Brain microvascular endothelial cell (primary cell): ENCODE data around the gene ZNF132.

Experiments used
- DNase-seq: peaks from one replicate; pipeline ENCODE4 v3.0.0-alpha.2; 2020
- H3K27ac ChIP-seq: fragments of 250-450 bp; sonication (Bioruptor Pico); 2 replicates; pipeline ENCODE4 v1.5.1; 2020; ENCODE audit warnings: mild to moderate bottlenecking, moderate library complexity
- H3K27me3 ChIP-seq: fragments of 250-450 bp; sonication (Bioruptor Pico); replicated peaks from 2 replicates; pipeline ENCODE4 v1.5.1; 2020; ENCODE audit warnings: mild to moderate bottlenecking
- H3K36me3 ChIP-seq: fragments of 250-450 bp; sonication (Bioruptor Pico); replicated peaks from 2 replicates; pipeline ENCODE4 v1.5.1; 2020; ENCODE audit warnings: mild to moderate bottlenecking
- H3K4me3 ChIP-seq: 2 replicates; pipeline ENCODE4 v1.5.1; 2011; ENCODE audit warnings: low read depth, mild to moderate bottlenecking, control low read depth, low read length, moderate library complexity
- in situ Hi-C: cut with HindIII; loops from 2 replicates; pipeline ENCODE4 v1.10.0; 2017; ENCODE audit warnings: low sequenced_read_pairs, low pct_ligation_motif_present
- TF ChIP-seq, protein P1 (sequence below): IDR thresholded peaks from 2 replicates; pipeline ENCODE4 v1.5.1; 2011; ENCODE audit warnings: low read depth, mild to moderate bottlenecking, moderate library complexity, low read length, control low read depth, inconsistent platforms; ENCODE audit errors: missing control alignments

Gene ZNF132

DNA sequence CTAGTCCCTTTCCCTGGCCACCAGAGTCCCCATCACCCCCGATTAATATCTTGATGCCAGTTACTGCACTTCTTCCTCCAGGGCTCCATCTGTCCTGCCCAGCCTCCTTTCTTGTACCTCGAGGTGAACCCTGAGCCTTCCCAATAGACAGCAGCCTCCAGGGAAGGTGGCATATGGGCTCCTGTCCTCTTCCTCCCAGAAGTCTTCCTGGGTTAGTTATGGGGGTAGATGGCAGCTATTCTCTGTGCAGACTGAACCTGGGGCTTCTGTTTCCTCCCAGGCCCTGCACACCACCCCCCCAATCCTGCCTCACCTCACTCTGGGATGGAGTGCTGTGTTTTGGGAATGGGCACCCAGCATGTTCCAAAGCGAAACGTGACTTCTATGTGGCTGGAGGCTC, 41.9 kb downstream of the ZNF132 start:
- in situ Hi-C loops, result no loop called here
- DNase-seq, result no peak
- H3K27ac ChIP-seq, result no peak overlapping the region
- TF ChIP-seq, protein P1, sequence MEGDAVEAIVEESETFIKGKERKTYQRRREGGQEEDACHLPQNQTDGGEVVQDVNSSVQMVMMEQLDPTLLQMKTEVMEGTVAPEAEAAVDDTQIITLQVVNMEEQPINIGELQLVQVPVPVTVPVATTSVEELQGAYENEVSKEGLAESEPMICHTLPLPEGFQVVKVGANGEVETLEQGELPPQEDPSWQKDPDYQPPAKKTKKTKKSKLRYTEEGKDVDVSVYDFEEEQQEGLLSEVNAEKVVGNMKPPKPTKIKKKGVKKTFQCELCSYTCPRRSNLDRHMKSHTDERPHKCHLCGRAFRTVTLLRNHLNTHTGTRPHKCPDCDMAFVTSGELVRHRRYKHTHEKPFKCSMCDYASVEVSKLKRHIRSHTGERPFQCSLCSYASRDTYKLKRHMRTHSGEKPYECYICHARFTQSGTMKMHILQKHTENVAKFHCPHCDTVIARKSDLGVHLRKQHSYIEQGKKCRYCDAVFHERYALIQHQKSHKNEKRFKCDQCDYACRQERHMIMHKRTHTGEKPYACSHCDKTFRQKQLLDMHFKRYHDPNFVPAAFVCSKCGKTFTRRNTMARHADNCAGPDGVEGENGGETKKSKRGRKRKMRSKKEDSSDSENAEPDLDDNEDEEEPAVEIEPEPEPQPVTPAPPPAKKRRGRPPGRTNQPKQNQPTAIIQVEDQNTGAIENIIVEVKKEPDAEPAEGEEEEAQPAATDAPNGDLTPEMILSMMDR, result no peak
- peaks cover 23% of the 10 kb centered on the region for H3K36me3 ChIP-seq
- H3K4me3 ChIP-seq, result no peak overlapping the region
- H3K27me3 ChIP-seq, result no peaks in the 10 kb centered on the region

DNA sequence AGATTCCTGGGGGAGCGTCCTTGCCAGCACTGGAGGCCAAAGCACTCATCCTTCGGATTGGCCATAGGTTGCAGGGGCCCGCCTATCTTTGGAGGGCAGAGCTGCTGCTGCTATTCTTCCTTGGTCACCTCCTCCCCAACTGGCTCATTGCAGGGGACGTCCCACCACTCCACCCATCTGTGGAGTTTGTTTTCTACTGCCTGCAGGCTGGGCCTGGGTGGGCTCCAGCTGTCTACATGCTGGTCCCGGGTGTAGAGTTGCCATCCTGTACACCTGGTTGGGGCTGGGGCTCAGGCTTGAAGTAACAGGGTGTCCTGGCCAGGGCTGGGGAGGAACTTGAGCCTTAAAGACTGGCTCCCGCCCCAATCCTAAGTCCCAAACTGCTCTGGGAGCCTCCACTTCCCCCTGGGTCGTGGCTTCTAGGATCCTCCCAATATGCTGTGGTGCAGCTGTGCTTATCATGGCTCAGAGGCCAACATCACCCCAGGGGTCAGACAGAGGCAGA, 42.4 kb downstream of the ZNF132 start:
- no peaks in the 10 kb centered on the region for H3K27me3 ChIP-seq
- H3K4me3 ChIP-seq, result no peak overlapping the region
- TF ChIP-seq, protein P1, result no peak
- H3K36me3 ChIP-seq, result peaks cover 28% of the 10 kb centered on the region
- no peak for DNase-seq
- H3K27ac ChIP-seq, result no peak overlapping the region
- in situ Hi-C loops, result no loop called here

DNA sequence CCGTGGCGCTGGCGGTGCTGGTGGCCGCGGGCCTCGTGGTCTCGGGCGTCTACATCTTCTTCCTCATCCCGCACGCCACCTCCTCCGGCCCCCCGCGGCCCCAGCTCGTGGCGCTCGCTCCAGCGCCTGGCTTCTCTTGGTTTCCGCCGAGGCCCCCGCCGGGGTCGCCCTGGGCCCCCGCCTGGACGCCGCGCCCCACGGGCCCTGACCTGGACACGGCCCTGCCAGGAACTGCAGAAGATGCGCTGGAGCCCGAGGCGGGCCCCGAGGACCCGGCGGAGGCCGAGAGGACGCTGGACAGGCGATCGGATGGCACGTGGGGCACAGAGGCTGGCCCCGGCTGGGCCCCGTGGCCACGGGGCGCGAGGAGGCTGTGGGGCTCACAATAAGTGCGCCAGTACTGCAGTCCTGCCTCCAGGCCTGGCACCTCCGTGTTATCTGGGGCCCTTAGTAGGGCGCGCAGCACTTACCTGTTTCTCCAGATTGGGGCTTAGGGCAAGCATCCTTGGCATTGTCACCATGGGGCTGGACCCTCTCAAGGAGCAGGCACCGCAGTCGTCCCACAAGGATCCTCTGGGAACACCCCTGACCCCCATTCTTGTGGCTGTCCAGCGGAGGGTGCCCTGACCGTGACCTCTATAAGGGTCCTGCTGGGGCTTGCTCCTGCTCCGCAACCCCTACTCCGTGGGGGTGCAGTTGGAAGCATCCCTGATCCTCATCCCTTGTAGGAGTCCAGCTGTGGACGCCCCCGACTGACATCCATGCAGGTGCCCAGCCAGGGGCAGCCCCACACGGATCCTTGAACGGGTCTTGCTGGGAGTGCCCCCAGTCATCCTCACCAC, 43.0 kb downstream of the ZNF132 start:
- peaks cover 33% of the 10 kb centered on the region for H3K36me3 ChIP-seq
- TF ChIP-seq, protein P1, result no peak
- no peak for DNase-seq
- in situ Hi-C loops, result no loop called here
- H3K27me3 ChIP-seq, result no peaks in the 10 kb centered on the region
- H3K4me3 ChIP-seq, result no peak overlapping the region
- H3K27ac ChIP-seq, result no peak overlapping the region

DNA sequence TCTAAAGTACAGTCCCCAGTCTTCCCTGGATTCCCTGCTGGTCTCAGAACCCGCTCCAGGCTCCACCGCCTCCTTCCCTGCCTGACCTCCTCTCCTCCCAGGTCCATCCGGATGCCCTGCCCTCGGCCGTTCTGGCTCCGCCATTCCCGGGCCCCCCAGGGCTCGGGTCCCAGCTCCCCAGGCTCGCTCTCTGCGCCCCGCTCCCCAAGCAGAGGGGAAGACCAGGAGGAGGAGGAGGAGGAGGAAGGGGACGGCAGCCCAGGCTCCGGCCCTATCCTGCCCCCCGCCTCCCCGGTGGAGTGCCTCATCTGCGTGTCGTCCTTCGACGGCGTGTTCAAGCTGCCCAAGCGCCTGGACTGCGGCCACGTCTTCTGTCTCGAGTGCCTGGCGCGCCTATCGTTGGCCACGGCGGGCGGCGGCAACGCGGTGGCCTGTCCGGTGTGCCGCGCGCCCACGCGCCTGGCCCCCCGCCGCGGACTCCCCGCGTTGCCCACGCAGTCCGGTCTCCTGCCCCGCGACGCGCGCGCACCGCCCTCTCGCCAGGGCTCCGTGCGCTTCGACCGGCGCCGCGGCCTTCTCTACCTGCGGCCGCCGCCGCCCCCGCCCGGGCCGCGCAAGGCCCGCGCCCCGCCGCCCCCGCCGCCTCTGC, 43.9 kb downstream of the ZNF132 start:
- TF ChIP-seq, protein P1, result no peak
- H3K27ac ChIP-seq, result no peak overlapping the region

DNA sequence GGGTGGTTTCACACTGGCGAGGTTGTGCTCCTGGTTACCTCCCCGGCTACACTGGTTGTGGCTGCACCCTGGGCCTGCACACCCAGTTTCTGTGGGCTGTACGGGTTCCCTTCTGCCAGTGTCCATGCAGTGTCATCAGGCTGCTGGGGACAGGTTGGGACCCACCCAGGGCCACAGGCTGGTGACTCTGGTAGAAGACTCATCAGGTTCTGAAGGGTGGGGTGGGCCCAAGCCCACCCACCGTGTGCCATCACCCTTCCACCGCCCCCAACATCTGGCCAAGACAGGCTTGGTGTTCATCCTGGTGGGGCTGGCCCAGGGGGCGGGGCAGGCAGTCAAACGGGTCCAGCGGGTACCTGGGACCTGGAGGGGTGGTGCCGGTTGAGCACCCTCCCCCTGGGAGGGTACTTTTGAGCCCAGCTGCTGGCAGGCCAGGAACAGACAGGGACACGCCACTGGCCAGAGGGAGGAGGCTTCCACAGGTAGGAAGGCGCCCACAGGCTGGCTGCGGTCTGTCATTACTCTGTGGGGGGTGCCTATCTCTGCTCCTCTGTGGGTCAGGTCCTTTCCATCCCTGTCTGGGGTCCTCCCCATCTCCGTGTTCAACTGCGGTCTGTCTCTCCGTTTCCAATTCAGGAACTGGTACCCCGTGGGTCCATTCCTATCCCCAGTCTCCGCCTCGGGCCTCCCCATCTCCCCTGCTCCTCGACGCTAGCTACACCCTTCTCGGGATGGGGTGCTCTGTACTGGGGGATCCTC, 44.6 kb downstream of the ZNF132 start, which contains the start of gene RNF225:
Gene RNF225 (plus strand): TSS at position 437 of the 759 bp plus-strand sequence. CDS start 434 bp downstream, outside the sequence.
- Histone ChIP-seq H3K27ac (no peak within 1 kb of the TSS), H3K4me3 (peak within 1 kb of the TSS; percentile 22), H3K27me3 (no peaks in the 10 kb centered on the region), H3K36me3 (peaks cover 45% of the 10 kb centered on the region)
- DNase-seq, result no peak
- in situ Hi-C loops, result no loop called here
- TF ChIP-seq, protein P1, result no peak

More for the DNA sequence above, 43.9 kb downstream of the ZNF132 start:
- peaks cover 39% of the 10 kb centered on the region for H3K36me3 ChIP-seq
- H3K4me3 ChIP-seq, result peak overlapping the region; percentile 22
- in situ Hi-C loops, result no loop called here
- H3K27me3 ChIP-seq, result no peaks in the 10 kb centered on the region
- DNase-seq, result no peak
